NCI-H1417 (cell line): ENCODE measurements around the gene FARP1.
A peak's percentile ranks its signal among the peaks of the same experiment; 100 is the strongest.
"Not testable (repeated sequence)": the region's sequence is repeated elsewhere in the genome, so short reads cannot be mapped to it uniquely, and the experiment has no call there.

ENCODE experiments used
- DNase-seq, 3 experiments: peaks; one replicate each; lab custom pipeline; 2025; lab: John Stamatoyannopoulos, UW

FARP1 gene

GRCh38 chr13:98363326-98363725, 220.4 kb downstream of the FARP1 start:
- DNase-seq = no peak

- DNase-seq = no peak
Measured at GRCh38 chr13:98364179-98364578, 221.3 kb downstream of the FARP1 start.

- DNase-seq = no peak
Measured at GRCh38 chr13:98364647-98365046, 221.8 kb downstream of the FARP1 start.

- peak in 1 of 3 experiments; percentile 51 for DNase-seq
Measured at GRCh38 chr13:98365302-98365701, 222.4 kb downstream of the FARP1 start.

GRCh38 chr13:98366010-98366409, 223.1 kb downstream of the FARP1 start:
- DNase-seq = peak in 2 of 3 experiments; percentile 43 to 76

GRCh38 chr13:98366443-98366842, 223.5 kb downstream of the FARP1 start:
- DNase-seq = no peak

- DNase-seq = no peak
Measured at GRCh38 chr13:98366959-98367358, 224.1 kb downstream of the FARP1 start.

GRCh38 chr13:98368019-98368418, 225.1 kb downstream of the FARP1 start:
- no peak for DNase-seq

- not testable (repeated sequence) for DNase-seq
Measured at GRCh38 chr13:98369520-98369919, 226.6 kb downstream of the FARP1 start.

- no peak for DNase-seq
Measured at GRCh38 chr13:98370261-98370660, 227.4 kb downstream of the FARP1 start.

- peak in 2 of 3 experiments; percentile 24 to 73 for DNase-seq
Measured at GRCh38 chr13:98370806-98371515, 228.1 kb downstream of the FARP1 start.

- no peak for DNase-seq
Measured at GRCh38 chr13:98371516-98372023, 228.7 kb downstream of the FARP1 start.

- peak in 1 of 3 experiments; percentile 64 for DNase-seq
Measured at GRCh38 chr13:98372876-98373275, 230.0 kb downstream of the FARP1 start.

- DNase-seq = no peak
Measured at GRCh38 chr13:98374750-98375149, 231.9 kb downstream of the FARP1 start.

- DNase-seq = no peak
Measured at GRCh38 chr13:98377635-98378378, 234.9 kb downstream of the FARP1 start.

GRCh38 chr13:98384739-98385138, 241.8 kb downstream of the FARP1 start:
- no peak for DNase-seq

GRCh38 chr13:98385606-98386005, 242.7 kb downstream of the FARP1 start:
- peak in 1 of 3 experiments; percentile 86 for DNase-seq

- DNase-seq = peak; percentile 70 to 99 (median 91)
Measured at GRCh38 chr13:98386637-98387036, 243.7 kb downstream of the FARP1 start.

- no peak for DNase-seq
Measured at GRCh38 chr13:98389319-98389718, 246.4 kb downstream of the FARP1 start.

GRCh38 chr13:98390086-98390715, 247.3 kb downstream of the FARP1 start:
- DNase-seq = no peak

- no peak for DNase-seq
Measured at GRCh38 chr13:98393873-98394272, 251.0 kb downstream of the FARP1 start.

GRCh38 chr13:98394820-98395510, 252.1 kb downstream of the FARP1 start:
- DNase-seq = no peak
